Measurements from ENCODE around the gene KIF13A.

The KIF13A gene

GRCh38 chr6:17940151-17940792 is 47.2 kb downstream of the KIF13A start:
- Histone ChIP-seq H3K4me2 (no peak overlapping the region), H3K9me3 (no peaks in the 10 kb centered on the region), H4K20me1 (no peaks in the 10 kb centered on the region), H3K9ac (no peak overlapping the region), H3K36me3 (no peaks in the 10 kb centered on the region), H3K4me1 (peaks cover 11% of the 10 kb centered on the region), H3K27me3 (no peaks in the 10 kb centered on the region), H3K4me3 (no peak overlapping the region), H3K27ac (no peak overlapping the region)
- TF ChIP-seq Cebpa-rat (IDR thresholded peaks at IDR 0.05) = no peak

DNA sequence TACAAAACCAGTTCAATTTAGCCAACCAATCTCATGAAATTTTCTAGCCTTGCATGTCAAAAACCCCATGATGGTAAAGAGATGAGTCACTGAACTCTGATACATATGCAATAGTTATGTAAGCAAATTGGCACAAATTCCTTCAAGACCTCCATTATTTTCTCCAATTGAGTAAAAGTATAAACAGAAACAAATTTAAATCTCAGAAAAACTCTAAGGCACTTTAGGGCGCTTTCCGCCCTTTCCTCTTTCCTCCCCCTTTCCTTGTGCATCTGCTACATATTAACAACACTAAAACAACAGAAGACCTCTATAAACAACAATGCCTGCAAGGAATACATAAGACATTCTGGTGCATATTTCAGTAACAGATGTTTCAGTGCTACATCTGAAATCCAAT is 48.5 kb downstream of the KIF13A start:
- no peak for TF ChIP-seq Cebpa-rat (IDR thresholded peaks at IDR 0.05)
- H3K4me1 ChIP-seq = peaks cover 17% of the 10 kb centered on the region
- H3K4me2 ChIP-seq = no peak overlapping the region
- no peaks in the 10 kb centered on the region for H3K9me3 ChIP-seq
- no peak overlapping the region for H3K4me3 ChIP-seq
- H3K27ac ChIP-seq = no peak overlapping the region
- H3K9ac ChIP-seq = no peak overlapping the region
- no peaks in the 10 kb centered on the region for H4K20me1 ChIP-seq
- H3K27me3 ChIP-seq = no peaks in the 10 kb centered on the region
- H3K36me3 ChIP-seq = no peaks in the 10 kb centered on the region

DNA sequence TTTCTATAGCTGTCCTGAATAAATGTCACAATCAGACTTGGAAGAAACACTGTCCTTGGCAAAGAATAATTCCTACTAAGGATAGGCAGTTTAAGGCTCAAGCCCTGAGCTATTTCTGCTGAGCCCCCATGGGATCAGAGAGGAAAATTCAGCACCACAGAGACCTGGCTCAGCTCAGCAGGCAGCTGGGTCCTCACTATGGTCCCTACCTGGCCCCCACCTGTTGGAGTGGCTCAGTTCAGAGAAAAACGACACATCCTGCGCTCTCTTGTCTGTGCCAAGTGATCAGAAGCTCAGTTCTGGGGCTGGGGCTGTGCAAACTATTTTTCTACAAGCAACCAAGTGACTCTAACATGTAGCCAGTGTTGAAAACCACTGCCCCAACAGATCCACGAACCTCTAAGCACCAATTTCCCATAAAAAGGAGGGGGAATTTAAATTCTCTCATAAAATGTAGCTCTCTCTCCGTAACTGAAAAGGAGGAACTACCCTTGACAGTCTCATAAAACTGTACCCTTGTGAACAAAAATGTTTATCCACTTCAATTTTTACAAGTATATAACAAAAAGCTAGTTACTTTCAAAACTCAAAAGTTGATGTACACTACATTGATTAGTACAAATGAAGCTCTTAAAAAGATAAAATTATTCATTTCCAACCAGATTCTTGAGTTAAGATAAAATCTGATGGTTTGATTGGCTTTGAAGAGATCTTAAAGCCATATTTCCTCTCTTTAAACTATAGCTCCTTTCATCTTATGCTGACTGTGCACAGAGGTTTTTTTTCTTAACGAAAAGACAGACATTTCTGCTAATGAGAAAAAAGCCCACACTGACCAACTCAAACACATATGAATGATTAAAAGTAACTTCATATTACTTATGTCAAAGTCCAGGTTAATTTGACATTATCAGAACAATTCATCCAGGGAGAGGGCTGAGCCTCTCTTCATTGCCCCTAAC is 52.0 kb downstream of the KIF13A start:
- no peak overlapping the region for H3K4me3 ChIP-seq
- peak overlapping the region; percentile 62 for H3K4me2 ChIP-seq
- peaks cover 17% of the 10 kb centered on the region for H3K4me1 ChIP-seq
- H3K9me3 ChIP-seq = no peaks in the 10 kb centered on the region
- TF ChIP-seq Cebpa-rat (IDR thresholded peaks at IDR 0.05) = no peak
- no peaks in the 10 kb centered on the region for H4K20me1 ChIP-seq
- H3K27ac ChIP-seq = no peak overlapping the region
- no peaks in the 10 kb centered on the region for H3K27me3 ChIP-seq
- no peaks in the 10 kb centered on the region for H3K36me3 ChIP-seq
- H3K9ac ChIP-seq = no peak overlapping the region

- H3K27me3 ChIP-seq = no peaks in the 10 kb centered on the region
- H3K4me1 ChIP-seq = peaks cover 17% of the 10 kb centered on the region
- H3K4me3 ChIP-seq = no peak overlapping the region
- H3K9ac ChIP-seq = no peak overlapping the region
- no peak for TF ChIP-seq Cebpa-rat (IDR thresholded peaks at IDR 0.05)
- no peaks in the 10 kb centered on the region for H3K9me3 ChIP-seq
- H3K27ac ChIP-seq = no peak overlapping the region
- no peak overlapping the region for H3K4me2 ChIP-seq
- no peaks in the 10 kb centered on the region for H4K20me1 ChIP-seq
- H3K36me3 ChIP-seq = no peaks in the 10 kb centered on the region
These were observed 53.7 kb downstream of the KIF13A start for GRCh38 chr6:17933716-17934115.

- no peak overlapping the region for H3K4me3 ChIP-seq
- peaks cover 17% of the 10 kb centered on the region for H3K4me1 ChIP-seq
- no peak overlapping the region for H3K27ac ChIP-seq
- no peaks in the 10 kb centered on the region for H4K20me1 ChIP-seq
- no peaks in the 10 kb centered on the region for H3K36me3 ChIP-seq
- no peak overlapping the region for H3K4me2 ChIP-seq
- no peak overlapping the region for H3K9ac ChIP-seq
- no peak for TF ChIP-seq Cebpa-rat (IDR thresholded peaks at IDR 0.05)
- no peaks in the 10 kb centered on the region for H3K27me3 ChIP-seq
- H3K9me3 ChIP-seq = no peaks in the 10 kb centered on the region
These were observed 55.0 kb downstream of the KIF13A start for GRCh38 chr6:17932330-17932852.

DNA sequence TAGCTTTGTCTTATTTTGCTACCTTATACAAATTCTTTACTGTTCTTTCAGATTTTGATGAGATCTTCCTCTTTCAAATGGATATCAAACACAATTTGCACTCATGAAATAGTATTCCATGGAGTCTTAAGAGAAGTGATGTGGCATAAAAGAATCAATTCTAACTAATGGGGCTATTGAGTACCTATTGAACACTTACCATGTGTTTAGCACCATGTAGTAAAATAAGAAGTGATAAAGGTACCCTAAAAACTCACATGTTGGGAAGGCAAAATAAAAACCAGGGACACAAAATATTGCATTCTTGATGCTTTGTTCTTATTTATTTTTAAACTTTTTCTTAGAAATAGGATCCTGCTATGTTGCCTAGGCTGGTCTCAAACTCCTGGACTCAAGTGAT is 56.2 kb downstream of the KIF13A start:
- H3K27ac ChIP-seq = no peak overlapping the region
- H3K27me3 ChIP-seq = no peaks in the 10 kb centered on the region
- H3K4me3 ChIP-seq = no peak overlapping the region
- no peaks in the 10 kb centered on the region for H4K20me1 ChIP-seq
- peaks cover 15% of the 10 kb centered on the region for H3K4me1 ChIP-seq
- TF ChIP-seq Cebpa-rat (IDR thresholded peaks at IDR 0.05) = no peak
- no peak overlapping the region for H3K9ac ChIP-seq
- no peak overlapping the region for H3K4me2 ChIP-seq
- no peaks in the 10 kb centered on the region for H3K9me3 ChIP-seq
- no peaks in the 10 kb centered on the region for H3K36me3 ChIP-seq

- no peak overlapping the region for H3K9ac ChIP-seq
- no peaks in the 10 kb centered on the region for H3K9me3 ChIP-seq
- no peak overlapping the region for H3K4me2 ChIP-seq
- H3K27me3 ChIP-seq = no peaks in the 10 kb centered on the region
- H3K27ac ChIP-seq = no peak overlapping the region
- no peaks in the 10 kb centered on the region for H4K20me1 ChIP-seq
- no peak for TF ChIP-seq Cebpa-rat (IDR thresholded peaks at IDR 0.05)
- H3K4me1 ChIP-seq = peaks cover 8% of the 10 kb centered on the region
- no peak overlapping the region for H3K4me3 ChIP-seq
- H3K36me3 ChIP-seq = no peaks in the 10 kb centered on the region
These were observed 57.0 kb downstream of the KIF13A start for GRCh38 chr6:17930321-17930993.

DNA sequence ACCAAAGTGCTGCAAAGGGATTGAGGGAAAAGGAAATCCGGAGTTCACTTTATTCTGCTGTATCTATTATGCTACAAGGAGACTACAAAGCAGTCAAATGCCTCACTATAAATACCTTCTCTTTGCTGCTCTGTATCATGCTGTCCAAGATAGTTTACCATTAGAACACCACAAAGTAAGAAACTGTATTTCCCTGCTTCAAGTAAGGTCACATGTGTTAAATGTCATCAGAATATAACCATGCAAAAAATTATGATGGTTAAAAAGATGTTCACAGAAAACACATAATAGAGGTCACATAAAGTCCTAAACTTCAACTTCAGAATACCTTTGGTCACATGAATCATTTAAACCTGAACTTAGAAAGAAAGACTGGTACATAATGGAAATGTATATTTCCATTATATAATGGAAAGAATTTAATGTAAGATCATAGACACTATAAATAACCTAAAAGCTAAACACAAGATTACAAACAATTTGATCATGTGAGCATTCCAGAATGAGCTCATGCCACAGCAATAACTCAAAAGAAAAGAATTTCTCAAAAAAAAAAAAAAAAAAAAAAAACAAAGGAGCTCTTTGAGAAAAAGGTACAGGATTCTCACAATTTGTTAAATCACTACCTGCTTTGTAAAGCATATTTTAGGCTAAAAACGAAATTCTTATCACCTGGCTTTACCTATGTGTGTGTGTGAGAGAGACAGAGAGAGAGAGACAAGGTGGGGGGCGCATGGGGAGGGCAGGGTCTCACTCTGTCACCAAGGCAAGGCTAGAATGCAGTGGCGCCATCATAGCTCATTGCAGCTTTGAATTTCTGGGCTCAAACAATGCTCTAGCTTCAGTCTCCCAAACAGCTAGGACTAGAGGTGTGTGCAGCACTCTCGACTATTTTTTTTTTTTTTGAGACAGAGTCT is 58.7 kb downstream of the KIF13A start:
- H3K9ac ChIP-seq = no peak overlapping the region
- TF ChIP-seq Cebpa-rat (IDR thresholded peaks at IDR 0.05) = no peak
- H3K4me3 ChIP-seq = no peak overlapping the region
- no peaks in the 10 kb centered on the region for H3K9me3 ChIP-seq
- no peaks in the 10 kb centered on the region for H3K27me3 ChIP-seq
- H3K27ac ChIP-seq = no peak overlapping the region
- H3K4me1 ChIP-seq = no peaks in the 10 kb centered on the region
- H4K20me1 ChIP-seq = no peaks in the 10 kb centered on the region
- H3K4me2 ChIP-seq = no peak overlapping the region
- no peaks in the 10 kb centered on the region for H3K36me3 ChIP-seq

GRCh38 chr6:17927705-17928104 is 59.7 kb downstream of the KIF13A start:
- Histone ChIP-seq H4K20me1 (no peaks in the 10 kb centered on the region), H3K4me3 (no peak overlapping the region), H3K4me2 (no peak overlapping the region), H3K27me3 (no peaks in the 10 kb centered on the region), H3K9me3 (no peaks in the 10 kb centered on the region), H3K9ac (no peak overlapping the region), H3K27ac (no peak overlapping the region), H3K4me1 (no peaks in the 10 kb centered on the region), H3K36me3 (no peaks in the 10 kb centered on the region)
- TF ChIP-seq Cebpa-rat (IDR thresholded peaks at IDR 0.05) = no peak

All from BLaER1 (cell line).